ENCODE data around the gene UCK1. TPM values are rescaled to one million over a fixed set of nuclear protein-coding genes. Genes with fewer than 3 reads are reported as not detected.

Gene UCK1
- total RNA-seq, 1 experiment from 2014 or later = 31.7 TPM

DNA sequence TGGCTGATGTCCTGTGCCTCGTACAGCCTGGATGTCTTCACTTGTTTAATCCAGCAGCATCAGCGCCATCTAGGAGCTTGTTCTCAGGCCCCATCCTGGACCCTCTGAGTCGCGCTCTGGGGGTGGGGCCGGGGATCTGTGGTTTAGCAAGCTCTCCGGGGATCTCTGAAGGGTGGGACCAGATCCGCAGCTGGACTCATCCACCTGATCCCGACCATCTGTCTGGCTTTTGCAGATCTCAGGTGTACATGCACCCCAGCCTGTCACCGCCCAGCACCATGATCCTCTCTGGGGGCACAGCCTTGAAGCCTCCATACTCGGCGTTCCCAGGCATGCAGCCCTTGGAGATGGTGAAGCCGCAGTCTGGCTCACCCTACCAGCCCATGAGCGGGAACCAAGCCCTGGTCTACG is 43.4 kb downstream of the UCK1 start:
- peaks cover 25% of the 10 kb centered on the region for H3K36me3 ChIP-seq (ENCODE audit: low read depth)
- H3K4me3 ChIP-seq = no peak overlapping the region
- no peak overlapping the region for H2AFZ ChIP-seq
- H4K20me1 ChIP-seq (ENCODE audit: insufficient read depth) = peaks cover 24% of the 10 kb centered on the region
- H3K4me1 ChIP-seq (replicated peaks; ENCODE audit: insufficient read depth) = no peaks in the 10 kb centered on the region
- TF ChIP-seq, protein P1, sequence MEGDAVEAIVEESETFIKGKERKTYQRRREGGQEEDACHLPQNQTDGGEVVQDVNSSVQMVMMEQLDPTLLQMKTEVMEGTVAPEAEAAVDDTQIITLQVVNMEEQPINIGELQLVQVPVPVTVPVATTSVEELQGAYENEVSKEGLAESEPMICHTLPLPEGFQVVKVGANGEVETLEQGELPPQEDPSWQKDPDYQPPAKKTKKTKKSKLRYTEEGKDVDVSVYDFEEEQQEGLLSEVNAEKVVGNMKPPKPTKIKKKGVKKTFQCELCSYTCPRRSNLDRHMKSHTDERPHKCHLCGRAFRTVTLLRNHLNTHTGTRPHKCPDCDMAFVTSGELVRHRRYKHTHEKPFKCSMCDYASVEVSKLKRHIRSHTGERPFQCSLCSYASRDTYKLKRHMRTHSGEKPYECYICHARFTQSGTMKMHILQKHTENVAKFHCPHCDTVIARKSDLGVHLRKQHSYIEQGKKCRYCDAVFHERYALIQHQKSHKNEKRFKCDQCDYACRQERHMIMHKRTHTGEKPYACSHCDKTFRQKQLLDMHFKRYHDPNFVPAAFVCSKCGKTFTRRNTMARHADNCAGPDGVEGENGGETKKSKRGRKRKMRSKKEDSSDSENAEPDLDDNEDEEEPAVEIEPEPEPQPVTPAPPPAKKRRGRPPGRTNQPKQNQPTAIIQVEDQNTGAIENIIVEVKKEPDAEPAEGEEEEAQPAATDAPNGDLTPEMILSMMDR (conservative IDR thresholded peaks at IDR 0.05) = no peak
- no peak for TF ChIP-seq EZH2 (IDR thresholded peaks at IDR 0.05; ENCODE audit: low read depth)
- no peaks in the 10 kb centered on the region for H3K9me2 ChIP-seq (ENCODE audit: insufficient read depth)
- no peaks in the 10 kb centered on the region; the same call in 1 of the 2 replicates for H3F3A ChIP-seq (ENCODE audit: insufficient read depth, low read depth)
- no peaks in the 10 kb centered on the region for H3K27me3 ChIP-seq (ENCODE audit: insufficient read depth, low read depth)
- H3K4me2 ChIP-seq = no peak overlapping the region
- BruUV-seq (replicated peaks) = no TSS peak
- DNase-seq = no peak
- ChIA-PET CTCF (no interaction called here), POLR2A (ENCODE audit: unreplicated experiment) (interaction anchor here (0.6 kb wide), 1 partner anchor 72 kb away, joined by 3 read pairs; no protein-coding TSS in a partner anchor)
- H3K27ac ChIP-seq = no peak overlapping the region
- H3K79me2 ChIP-seq (ENCODE audit: low read depth) = no peaks in the 10 kb centered on the region
- intact Hi-C loops (cut with micrococcal nuclease; ENCODE audit: unreplicated experiment) = no loop called here
- H3K9me3 ChIP-seq (ENCODE audit: insufficient read depth, low read depth) = no peaks in the 10 kb centered on the region

DNA sequence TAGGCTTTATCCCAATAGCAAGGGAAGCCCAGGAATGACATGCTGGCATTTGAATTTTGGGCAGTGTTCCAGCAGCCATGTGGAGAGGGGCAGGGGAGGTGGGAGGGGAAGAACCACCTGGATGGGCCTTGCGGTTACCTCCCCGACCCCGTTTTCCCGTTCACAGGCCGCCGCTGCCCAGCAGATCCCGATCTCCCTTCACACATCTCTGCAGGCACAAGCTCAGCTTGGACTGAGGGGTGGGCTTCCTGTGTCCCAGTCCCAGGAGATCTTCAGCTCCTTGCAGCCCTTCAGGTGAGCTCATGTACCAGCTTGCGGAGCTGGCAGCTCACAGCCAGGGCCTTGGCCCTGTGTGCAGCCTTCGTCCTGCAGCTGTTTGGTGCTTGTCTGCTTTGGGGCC is 44.1 kb downstream of the UCK1 start:
- no peak for TF ChIP-seq EZH2 (IDR thresholded peaks at IDR 0.05; ENCODE audit: low read depth)
- TF ChIP-seq, protein P1 (conservative IDR thresholded peaks at IDR 0.05) = no peak
- no peaks in the 10 kb centered on the region for H3K9me2 ChIP-seq (ENCODE audit: insufficient read depth)
- no TSS peak for BruUV-seq (replicated peaks)
- DNase-seq = no peak
- H3F3A ChIP-seq (ENCODE audit: insufficient read depth, low read depth) = peaks cover 3% of the 10 kb centered on the region; the same call in 1 of the 2 replicates
- H3K27ac ChIP-seq = no peak overlapping the region
- no peak overlapping the region for H2AFZ ChIP-seq
- H3K4me2 ChIP-seq = no peak overlapping the region
- peaks cover 25% of the 10 kb centered on the region for H3K36me3 ChIP-seq (ENCODE audit: low read depth)
- no peaks in the 10 kb centered on the region for H3K27me3 ChIP-seq (ENCODE audit: insufficient read depth, low read depth)
- H3K9me3 ChIP-seq (ENCODE audit: insufficient read depth, low read depth) = no peaks in the 10 kb centered on the region
- H4K20me1 ChIP-seq (ENCODE audit: insufficient read depth) = peaks cover 29% of the 10 kb centered on the region
- no peaks in the 10 kb centered on the region for H3K79me2 ChIP-seq (ENCODE audit: low read depth)
- intact Hi-C loops (cut with micrococcal nuclease; ENCODE audit: unreplicated experiment) = no loop called here
- ChIA-PET CTCF (no interaction called here), POLR2A (ENCODE audit: unreplicated experiment) (interaction anchor here (0.6 kb wide), 1 partner anchor 72 kb away, joined by 3 read pairs; no protein-coding TSS in a partner anchor)
- H3K4me3 ChIP-seq = no peak overlapping the region
- H3K4me1 ChIP-seq (replicated peaks; ENCODE audit: insufficient read depth) = no peaks in the 10 kb centered on the region

DNA sequence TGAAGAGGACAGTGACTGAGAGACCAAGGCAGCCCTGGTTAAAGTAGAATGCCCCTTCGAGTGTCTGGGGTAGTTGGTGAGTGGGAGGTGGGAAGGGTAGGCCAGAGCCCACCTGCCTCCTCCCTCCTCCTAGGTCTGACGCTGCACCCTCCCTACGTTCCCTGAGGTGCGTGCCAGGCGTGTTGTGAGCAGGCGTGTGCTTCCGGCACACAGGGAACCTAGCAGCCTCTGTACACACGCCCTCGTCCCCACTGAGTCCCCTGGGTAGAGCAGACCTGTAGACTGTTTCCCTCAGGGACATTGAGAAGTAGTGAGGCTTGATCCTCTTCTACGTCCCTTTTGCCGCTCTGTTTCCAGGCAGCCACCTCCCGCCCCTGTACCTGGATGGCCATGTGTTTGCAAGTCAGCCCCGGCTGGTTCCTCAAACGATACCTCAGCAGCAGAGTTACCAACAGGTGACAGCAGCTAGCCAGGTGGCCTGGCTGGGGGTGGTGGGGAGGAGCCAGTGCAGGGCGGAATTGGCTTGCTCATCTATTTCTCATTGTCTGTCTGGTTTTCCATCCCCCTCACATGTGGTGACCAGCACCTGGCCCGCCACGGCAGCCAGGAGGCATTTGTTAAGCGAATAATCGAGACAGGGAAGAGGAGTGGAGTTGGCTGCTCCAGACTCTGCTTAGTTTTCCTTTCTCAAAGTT is 45.2 kb downstream of the UCK1 start:
- no peak overlapping the region for H3K4me2 ChIP-seq
- H3F3A ChIP-seq (ENCODE audit: insufficient read depth, low read depth) = peaks cover 7% of the 10 kb centered on the region; the same call in 1 of the 2 replicates
- no peaks in the 10 kb centered on the region for H3K9me2 ChIP-seq (ENCODE audit: insufficient read depth)
- intact Hi-C loops (cut with micrococcal nuclease; ENCODE audit: unreplicated experiment) = no loop called here
- no peak overlapping the region for H3K4me3 ChIP-seq
- DNase-seq = no peak
- TF ChIP-seq, protein P1 (conservative IDR thresholded peaks at IDR 0.05) = no peak
- no peak for TF ChIP-seq EZH2 (IDR thresholded peaks at IDR 0.05; ENCODE audit: low read depth)
- no peak overlapping the region for H2AFZ ChIP-seq
- no peaks in the 10 kb centered on the region for H3K4me1 ChIP-seq (replicated peaks; ENCODE audit: insufficient read depth)
- peaks cover 25% of the 10 kb centered on the region for H3K36me3 ChIP-seq (ENCODE audit: low read depth)
- BruUV-seq (replicated peaks) = no TSS peak
- ChIA-PET POLR2A (ENCODE audit: unreplicated experiment) (no interaction called here), CTCF (no interaction called here)
- no peak overlapping the region for H3K27ac ChIP-seq
- no peaks in the 10 kb centered on the region for H3K9me3 ChIP-seq (ENCODE audit: insufficient read depth, low read depth)
- no peaks in the 10 kb centered on the region for H3K79me2 ChIP-seq (ENCODE audit: low read depth)
- H4K20me1 ChIP-seq (ENCODE audit: insufficient read depth) = peaks cover 33% of the 10 kb centered on the region
- H3K27me3 ChIP-seq (ENCODE audit: insufficient read depth, low read depth) = no peaks in the 10 kb centered on the region
